IPS DF 19.7 (cell line): Measurements from ENCODE around the gene WNT3A.

ENCODE experiments used
- DNase-seq: peaks from one replicate; pipeline ENCODE4 v3.0.0-alpha.2; 2013; ENCODE audit warnings: low read depth, low spot score

WNT3A gene

DNA sequence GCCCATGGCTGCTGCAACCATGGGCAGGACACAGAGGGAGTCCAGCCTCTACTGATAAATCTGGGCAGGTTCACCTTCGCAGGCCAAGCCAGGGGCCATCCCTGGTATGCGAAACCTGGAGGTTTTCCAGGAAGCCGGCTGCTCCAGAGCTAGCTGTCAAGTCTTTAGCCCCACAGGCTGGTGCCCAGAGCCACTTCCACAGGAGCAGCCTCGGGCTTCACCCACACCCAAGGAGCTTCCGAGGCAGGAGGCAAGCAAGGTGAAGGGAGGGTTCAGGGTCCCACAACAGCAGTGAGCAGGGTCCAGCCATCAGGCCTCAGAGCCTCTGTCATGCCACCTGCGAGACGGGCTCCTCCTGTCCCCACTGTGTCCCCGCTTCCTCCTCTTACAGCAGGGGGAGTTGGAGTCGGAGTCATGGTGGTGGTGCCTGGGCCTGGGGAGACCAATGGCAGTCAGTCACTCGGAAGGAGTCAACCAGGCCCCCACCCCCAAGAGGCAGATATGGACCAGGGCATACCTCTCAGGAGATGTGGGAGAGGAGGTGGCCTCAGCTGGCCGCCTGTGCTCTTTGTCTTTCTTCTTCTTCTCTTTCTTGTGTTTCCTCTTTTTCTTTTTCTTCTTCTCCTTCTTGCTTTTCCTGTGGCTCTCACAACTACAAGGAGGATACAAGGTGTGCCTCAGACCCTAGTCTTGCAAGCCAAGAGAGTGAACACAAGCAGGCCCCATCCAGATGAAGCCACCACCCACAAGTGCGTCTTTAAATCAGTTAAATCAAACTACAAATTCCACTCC lies 94.2 kb downstream of the WNT3A start:
- DNase-seq = no peak

DNA sequence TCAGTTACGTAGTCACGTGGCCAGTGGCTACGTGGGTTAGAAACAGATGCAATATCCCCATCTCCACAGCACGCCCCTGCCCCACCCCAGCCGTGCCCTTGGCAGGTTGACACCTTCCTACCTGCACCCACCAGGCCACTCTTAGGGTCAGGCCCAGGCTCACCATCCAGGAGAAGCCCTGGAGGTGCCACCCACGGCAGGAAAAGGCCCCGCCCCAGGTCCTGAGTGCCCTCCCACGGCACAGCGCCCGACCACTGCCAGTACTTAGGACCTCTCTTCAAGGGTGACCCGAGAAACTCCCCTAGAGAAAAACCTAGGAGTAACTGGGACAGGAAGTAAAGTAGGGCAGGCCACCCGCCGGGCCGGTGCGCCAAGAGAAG lies 94.8 kb downstream of the WNT3A start:
- no peak for DNase-seq

DNA sequence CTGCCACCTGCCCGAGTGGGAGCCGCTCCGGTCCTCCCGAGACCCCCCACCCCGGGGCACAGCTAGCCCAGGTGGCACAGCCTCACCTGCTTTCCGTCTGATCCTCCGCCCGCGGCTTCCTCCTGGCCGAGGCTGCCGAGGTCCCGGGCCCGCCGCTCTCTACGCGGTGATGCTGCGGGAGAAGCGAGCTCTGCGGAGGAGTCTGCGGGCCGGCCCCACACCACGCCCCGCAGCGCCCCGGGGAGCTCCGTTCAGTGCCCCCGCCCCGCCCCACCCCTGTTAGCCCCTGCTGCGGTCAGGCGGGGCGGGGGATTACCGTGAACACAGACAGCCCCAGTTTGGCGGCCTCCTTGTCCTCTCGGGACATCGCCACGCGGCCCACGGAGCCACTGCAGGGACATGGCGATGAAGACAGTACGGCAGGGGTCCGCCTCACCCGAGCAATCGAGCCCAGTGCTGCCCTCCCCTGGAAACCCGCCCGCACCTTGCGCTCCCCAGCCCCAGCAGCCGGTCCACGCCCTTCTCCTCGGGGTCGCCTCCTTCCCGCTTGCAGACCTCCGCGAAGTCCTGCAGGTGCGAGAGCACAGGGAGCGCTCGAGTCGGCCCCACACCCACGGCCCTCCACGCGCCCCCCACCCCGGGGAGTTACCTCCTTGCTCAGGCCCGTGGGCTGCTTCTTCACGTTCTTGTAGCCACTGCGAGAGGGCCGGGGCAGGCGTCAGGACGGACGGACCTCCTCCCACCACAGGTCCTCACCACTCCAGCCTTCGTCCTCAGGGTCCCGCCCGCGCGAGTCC lies 95.4 kb downstream of the WNT3A start:
- no peak for DNase-seq

DNA sequence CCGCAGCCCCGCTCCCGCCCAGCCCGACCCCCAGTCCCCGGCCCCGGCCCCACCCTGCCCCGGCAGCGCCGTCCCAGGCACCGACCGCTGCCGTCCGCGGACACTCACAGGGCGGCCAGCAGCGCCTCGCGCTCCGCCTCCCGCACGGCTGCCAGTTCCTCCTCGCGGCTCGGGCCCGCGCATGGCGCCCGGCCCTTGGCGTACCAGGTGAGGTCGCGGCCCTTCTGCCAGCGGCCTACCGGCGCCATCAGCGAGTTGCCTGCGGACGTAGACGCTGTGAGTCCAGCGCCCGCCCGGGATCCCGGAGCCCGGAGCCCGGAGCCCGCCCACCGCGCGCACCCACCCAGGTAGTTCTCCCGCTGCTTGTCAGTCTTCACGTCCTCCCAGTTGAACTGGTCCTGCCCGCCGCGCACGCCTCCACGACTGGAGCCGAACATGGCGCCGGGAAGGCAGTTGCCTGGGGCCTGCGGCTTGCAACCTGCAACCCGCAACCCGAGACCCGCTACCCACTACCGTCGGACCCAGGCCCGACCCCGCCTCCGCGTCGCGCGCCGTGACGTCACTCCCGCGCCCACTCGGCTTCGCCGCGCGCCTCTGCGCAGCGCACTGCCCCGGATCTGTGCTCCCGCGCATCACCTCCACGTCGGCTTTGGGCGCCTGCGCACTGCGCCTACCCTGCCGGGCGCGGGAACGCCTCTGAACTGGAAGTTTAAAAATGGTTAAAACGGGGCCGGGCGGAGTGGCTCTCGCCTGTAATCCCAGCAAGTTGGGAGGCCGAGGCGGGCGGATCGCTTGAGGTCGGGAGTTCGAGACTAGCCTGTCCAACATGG lies 96.2 kb downstream of the WNT3A start, which contains the start of gene C1orf35:
C1orf35 (minus strand) TSS at position 535 of the 830 bp plus-strand sequence; CDS start at position 437, 98 bp downstream.
- DNase-seq = peak; percentile 75

DNA sequence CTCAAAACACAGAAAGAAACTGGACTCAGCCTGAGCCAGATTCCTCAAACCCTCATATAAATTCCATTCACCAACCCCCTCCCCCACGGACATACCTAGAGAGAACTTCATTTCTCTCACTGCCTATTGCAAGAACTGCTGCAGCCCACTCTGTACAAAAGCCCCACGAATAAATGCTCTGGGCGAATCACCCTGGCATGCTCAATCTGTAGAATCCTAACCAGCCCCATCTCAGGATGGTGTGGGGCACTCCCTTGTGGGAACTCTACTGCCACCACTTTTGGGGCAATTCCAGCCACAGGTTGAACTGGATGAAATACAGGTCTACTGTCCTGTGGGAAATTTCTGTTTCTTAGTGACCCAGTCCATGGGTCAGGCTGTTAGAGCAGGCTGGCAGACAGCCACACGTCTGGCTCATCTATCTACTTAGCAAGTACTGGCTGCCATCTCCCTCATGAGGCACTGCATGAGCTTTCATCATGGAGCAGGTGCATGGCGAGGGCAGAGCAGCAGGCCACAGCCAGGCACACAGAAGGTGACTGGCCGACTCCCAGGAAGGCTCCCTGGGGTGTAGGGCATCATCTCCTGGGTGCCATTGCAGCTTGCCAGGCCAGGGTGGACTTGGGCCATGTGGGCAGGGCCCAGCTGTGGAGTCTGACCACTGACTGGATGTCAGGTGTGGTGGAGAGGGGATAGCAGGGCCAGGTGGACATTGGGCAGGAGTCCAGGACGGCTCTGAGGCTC lies 97.9 kb downstream of the WNT3A start:
- DNase-seq = no peak

DNA sequence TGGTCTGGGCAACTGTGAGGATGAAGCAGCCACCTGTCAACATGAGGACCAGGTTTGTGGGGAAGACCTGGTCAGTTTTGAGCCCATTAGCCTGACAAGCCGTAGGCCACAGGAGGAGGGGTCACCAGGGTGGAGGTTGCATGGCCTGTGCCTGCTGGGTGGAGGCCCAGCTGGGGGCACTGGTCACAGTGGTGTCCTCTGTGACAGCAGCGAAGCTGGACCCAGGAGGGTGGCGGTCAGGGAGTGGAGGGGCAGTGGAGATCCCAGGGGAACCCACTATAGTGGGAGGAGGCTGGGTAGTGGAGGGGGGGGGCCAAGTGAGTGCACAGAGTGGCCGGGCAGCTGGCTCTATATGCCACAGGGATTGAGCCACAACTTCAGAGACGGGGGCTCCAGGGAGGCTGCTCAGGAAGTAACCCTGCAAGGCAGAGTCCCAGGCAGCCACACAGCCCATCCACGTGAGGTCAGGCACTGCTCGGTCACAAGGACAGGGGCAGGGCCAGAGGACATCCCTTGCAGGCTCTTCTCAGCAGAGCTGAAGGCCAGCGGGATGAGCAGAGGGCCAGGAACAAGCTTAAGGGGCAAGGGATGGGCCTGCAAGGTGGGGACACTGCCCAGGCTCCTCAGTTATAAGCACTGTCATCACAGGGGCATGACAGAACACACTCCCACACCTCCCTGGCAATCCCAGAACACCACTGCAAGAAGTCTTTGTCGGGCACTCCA lies 98.6 kb downstream of the WNT3A start:
- DNase-seq = no peak

DNA sequence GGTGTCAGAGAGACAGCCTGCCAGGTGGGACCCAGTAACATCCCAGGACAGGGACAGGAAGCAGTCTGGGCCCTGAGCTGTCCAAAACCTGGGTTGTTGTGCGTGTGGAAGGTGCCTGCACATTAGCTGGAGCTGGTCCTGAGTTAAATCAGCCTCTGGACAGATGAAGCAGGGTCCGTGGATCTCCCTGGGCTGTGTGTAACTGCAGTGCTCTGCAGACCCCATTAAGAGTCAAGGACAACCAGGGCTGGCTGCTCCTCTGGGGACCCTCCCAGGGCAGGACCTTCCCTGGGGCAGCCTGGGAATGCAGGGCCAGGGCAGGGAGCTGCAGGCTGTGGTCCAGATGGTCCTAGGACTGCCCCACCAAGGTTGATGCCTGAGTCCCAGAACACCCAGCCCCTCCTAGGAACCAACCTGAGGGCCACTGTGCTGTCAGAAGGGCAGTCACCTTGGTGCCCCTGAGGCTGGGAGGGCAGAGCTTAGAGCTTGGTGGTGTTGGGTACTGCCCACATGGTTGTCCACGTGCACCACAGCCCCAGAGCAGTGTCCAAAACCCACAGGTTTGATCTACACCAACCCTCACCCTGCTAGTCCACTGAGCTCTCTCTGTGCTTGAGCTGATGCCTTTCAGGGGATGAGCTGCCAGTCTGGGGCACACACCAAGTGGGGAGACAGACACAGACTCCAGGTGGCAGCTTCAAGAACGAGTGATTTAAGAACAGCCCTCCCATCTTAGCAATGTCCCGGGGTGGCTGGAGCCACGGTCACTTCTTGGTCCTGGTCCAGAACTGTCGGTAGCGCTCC lies 99.4 kb downstream of the WNT3A start:
- DNase-seq = no peak

DNA sequence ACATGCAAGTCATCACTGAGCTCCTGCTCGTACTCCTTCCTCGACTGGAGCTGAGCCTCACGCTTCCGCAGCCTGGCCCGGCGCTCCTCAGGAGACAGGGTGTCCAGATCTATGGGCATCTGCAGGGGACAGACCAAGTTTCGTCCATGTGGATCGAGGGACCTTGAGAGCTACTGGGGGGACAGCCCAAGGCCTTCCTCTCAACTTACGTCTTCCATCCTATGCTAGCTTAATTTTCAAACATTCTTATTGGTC lies 99.9 kb downstream of the WNT3A start:
- DNase-seq = no peak

DNA sequence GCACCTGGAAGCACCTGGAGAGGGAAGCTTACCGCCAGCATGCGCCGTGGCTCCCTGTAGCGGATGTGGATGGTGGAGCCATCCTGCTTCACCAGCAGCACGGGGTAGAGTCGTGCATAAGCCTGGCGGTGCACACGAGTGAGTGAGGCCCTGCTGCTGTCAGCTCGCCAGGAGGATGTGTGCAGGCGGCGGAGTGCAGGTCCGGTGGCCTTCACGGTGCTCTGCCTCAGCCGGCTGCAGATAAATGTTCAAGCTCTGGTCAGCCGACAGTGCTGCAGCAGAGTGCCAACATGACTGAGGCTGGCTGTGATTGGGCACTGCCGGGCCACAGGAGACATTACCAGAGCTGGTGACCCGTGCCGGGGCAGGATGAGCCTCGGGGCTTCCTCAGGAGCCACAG lies 100.8 kb downstream of the WNT3A start:
- DNase-seq = no peak

DNA sequence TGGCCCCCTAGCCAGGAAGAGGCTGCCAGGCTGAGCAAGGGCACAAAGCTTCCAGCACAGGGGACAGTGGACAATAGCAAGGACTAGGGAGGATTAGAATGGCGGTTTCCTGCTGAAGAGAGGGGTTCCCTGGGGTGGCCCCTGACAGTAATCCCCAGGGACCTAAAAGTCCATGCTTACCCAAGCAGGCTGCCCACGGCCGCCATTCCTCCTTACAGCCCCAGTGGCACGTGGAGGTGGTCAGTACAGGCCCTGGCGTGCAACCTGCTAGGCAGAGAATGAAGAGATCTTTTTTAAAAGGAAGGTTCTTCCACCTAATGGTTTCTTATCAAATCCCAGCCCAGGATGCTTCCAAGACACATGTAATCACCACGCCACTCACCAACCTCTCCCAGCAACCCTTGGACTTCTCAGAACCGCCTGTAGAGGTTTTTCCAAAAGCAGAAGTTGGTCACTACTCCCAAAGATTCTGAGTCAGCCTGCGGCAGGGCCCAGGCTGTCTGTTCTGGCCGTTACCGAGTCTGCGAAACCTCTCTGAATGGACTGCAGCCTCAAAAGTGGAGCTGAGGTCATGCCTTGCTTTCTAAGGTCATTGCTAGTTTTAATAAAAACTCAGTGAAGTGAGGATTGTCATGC lies 101.4 kb downstream of the WNT3A start:
- no peak for DNase-seq

DNA sequence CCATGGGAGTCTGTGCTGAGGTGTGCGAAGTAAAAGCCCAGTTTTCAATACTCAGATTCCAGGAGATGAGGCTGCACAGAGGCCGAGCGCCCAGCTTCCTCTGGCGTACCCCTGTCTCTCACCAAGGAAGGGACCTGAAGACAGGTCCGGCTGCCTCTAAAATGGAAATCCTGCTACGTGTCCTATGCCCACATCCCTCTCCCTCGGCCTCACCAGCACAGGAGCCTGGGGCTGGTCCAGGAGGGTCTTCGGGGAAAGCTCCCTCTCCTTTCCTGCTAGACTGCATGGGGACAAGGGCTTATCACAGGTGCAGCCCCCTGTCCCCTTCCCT lies 101.9 kb downstream of the WNT3A start:
- DNase-seq = no peak

DNA sequence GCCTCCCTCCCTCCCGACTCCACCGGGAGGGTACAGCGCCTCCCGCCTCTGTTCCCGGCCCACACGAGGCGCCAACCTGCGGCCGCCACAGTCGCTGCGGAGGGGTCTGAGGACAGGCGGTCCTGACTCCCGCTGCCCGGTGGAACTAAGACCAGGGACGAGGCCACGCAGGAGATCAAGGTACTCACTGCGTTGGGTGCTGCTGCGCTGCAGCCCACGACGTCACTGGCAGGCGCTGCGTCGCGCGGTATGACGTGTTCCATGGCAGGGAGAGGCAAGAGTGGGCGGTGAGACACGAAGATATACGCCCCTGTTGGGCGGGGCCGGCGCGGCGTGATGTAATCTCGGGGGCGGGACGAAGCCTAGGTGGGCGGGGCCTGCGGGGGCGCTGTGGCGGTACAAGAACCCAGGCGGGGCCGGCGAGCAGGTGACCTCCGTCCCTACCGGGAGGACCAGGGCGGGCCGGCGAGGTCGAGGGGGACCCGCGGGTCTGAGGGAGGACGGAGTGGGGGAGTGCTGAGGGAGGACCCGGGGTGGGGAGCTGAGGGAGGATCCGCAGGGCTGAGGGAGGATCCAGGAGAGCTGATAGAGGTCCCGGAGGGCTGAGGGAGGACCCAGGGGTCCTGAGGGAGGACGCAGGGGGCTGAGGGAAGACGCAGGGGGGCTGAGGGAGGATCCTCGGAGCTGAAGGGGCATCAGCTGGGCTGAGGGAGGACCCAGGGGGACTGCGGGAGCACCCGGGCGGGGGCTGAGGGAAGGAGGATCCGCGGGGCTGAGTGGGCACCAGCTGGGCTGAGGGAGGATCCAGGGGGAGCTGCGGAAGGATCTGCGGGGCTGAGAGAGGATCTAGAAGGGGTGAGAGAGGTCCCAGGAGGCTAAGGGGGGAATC lies 102.5 kb downstream of the WNT3A start, which contains the start of gene MRPL55:
MRPL55 (minus strand) TSS at position 227 of the 889 bp plus-strand sequence. CDS start 1,039 bp downstream, outside the sequence.
- DNase-seq = peak; percentile 56

DNA sequence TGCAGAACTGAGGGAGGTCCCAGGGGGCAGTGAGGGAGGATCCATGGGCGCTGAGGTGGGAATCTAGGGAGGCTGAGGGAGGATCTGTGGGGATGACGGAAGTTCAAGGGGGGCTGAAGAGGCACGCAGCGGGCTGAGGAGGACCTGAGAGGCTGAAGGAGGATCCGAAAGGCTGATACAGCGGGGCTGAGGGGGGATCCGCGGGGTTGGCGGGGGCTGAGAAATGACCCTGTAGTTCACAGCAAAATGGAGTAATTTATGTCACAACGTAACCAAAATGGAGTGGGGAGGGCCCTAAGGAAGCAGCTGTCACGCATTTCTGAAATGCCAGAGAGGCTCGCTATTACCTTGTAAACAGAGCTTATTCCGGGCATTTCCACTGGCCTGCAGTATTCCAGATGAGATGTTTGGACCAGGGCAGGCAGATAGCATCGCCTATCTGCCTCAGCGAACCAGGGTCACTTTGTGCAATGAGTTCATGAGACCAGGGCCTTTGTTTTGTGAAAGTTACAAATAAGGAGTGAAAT lies 103.2 kb downstream of the WNT3A start:
- no peak for DNase-seq

DNA sequence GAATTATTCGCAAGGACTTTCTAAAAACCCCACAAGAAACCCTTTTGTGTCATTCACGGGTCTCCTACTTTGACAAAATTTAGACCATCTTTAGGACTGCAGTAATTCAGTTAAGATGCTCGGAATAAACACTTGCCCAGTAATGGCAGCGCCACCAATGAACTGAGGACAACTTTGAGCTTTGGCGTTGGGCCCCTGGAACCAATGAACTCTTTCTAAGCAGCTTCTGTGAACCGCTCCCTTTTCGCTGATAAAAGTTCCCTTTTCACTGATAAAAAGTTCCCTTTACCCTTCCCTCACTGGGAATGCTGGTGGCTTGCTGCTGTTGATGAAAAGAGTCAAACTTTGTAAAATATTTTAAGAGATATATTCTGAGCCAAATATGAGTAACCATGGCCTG lies 103.8 kb downstream of the WNT3A start:
- DNase-seq = no peak
